Tibial nerve (tissue), 4 donors: ENCODE data around the gene UBE2Q1.

ENCODE experiments used
- CTCF ChIP-seq, 5 experiments: fragments of 200-600 bp in 3 of 5; fragments of 450-650 bp in 2 of 5; sonication (generic) in 3 of 5; IDR thresholded peaks; one replicate each; pipeline ENCODE4 v1.5.1; 2016 to 2019; ENCODE audit warnings: antibody characterized with exemption in 5 of 5, mild to moderate bottlenecking in 3 of 5, moderate library complexity in 2 of 5
- EP300 ChIP-seq, 2 donors: sonication (generic); formaldehyde crosslinking; IDR thresholded peaks; one replicate each; pipeline ENCODE4 v1.6.1; 2017; ENCODE audit warnings: antibody characterized with exemption in 2 of 2, mild to moderate bottlenecking in 1 of 2
- POLR2A ChIP-seq, 2 donors: fragments of 450-650 bp; IDR thresholded peaks; one replicate each; pipeline ENCODE4 v1.6.1; 2017; ENCODE audit warnings: antibody characterized with exemption in 2 of 2, mild to moderate bottlenecking in 2 of 2, moderate library complexity in 2 of 2

- TF ChIP-seq POLR2A (IDR thresholded peaks at IDR 0.05), result no peak
- TF ChIP-seq CTCF (IDR thresholded peaks at IDR 0.05), result no peak
- TF ChIP-seq EP300 (IDR thresholded peaks at IDR 0.05), result no peak
These were observed 16.3 kb upstream of the UBE2Q1 start for GRCh38 chr1:154574716-154575115.
